ELF-1 (cell line): ENCODE measurements around the gene SFT2D2.

Source experiments
- DNase-seq: peaks from one replicate; pipeline ENCODE4 v3.0.0-alpha.2; 2016; ENCODE audit warnings: low read depth, low spot score

Gene SFT2D2

DNA sequence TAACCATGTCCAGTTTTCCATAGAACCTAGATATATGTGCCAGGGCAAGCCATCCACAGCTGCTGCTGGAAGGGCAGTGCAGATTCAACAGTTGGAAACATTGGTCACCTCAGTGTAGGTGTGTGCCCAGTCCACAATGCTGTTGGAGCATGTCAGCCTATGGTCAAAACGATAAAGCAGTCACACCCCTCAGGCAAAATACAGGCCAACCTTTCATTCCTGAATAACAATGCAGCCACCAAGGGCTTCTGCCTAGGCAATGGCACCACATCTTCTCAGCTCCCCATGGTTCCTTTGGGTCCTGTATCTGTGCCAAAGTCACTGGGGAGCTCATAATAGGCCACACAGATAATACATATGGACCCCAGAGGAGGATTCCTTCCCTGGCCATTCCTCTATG is 39.8 kb downstream of the SFT2D2 start:
- peak; percentile 18 for DNase-seq

DNA sequence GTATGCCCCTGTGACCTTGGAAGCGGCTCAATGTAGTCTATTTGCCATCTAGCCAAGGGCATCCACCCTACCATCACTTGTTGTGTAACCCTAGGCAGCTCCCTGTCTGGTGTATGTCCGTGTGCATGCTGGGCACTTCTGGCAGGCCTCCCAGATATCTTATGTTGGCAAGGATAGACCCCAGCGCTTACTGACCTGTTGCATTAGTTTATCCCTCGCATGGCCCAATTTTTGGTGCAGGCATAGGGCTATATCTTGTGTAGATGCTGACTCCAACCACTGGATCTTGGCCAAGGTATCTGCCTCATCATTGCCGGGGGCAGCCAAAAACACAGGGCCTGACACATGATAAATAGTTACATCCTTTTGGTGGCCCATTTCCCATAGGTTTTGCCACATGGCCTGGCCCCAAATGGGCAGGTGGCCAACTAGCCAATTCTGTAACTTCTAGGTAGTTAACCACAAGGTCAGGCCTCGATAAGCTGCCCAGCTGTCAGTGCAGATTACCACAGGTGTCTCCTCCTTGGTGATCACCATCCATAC is 40.9 kb downstream of the SFT2D2 start:
- no peak for DNase-seq

DNA sequence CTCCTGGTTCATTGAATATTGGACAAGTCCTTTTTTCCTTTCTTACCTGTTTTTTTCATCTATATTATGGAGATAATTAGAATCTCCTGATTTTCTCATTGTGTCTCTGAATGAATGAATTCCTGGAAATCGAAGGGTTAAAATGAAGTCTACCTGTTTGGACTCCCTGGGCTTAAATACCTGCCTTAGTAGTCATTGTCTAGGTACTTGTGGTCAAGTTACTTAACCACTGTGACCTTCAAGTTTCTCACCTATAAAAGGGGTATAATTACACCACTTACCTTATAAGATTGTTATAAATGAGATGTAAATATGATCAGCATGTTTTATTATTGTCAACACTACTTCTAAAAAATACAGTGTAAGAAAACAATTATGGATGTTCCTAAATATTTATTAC is 45.8 kb downstream of the SFT2D2 start:
- no peak for DNase-seq

DNA sequence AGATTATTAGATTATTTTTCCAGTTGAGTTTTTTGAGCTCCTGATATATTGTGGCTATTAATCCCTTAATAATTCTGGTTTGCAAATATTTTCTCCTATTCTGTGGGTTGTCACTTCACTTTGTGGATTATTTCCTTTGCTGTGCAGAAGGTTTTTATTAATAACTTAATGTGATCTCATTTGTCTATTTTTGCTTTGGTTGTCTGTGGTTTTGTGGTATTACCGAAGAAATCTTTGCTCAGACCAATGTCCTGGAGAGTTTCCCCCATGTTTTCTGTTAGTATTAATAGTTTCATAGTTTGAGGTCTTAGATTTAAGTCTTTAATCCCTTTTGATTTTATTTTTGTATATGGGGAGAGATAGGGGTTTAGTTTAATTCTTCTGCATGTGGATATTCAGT is 47.8 kb downstream of the SFT2D2 start:
- DNase-seq = no peak

DNA sequence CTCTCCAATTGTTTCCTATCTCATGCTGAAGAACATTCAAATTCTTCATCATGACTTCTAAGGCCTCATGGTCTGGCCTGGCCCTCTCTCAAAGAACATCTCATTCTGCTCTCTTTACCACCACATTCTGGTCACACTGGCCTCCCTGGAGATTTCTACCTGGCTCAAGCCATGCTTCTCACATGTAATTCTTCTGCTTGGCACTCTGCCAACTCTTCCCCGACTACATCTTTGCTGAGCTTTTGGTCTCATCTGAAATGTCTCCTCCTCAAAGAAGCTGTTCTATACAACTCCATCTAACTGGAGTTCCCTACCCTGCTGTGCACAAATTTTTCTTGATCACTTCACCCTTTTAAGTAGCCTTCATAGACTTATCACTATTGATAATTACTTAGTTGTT is 53.4 kb downstream of the SFT2D2 start:
- no peak for DNase-seq

DNA sequence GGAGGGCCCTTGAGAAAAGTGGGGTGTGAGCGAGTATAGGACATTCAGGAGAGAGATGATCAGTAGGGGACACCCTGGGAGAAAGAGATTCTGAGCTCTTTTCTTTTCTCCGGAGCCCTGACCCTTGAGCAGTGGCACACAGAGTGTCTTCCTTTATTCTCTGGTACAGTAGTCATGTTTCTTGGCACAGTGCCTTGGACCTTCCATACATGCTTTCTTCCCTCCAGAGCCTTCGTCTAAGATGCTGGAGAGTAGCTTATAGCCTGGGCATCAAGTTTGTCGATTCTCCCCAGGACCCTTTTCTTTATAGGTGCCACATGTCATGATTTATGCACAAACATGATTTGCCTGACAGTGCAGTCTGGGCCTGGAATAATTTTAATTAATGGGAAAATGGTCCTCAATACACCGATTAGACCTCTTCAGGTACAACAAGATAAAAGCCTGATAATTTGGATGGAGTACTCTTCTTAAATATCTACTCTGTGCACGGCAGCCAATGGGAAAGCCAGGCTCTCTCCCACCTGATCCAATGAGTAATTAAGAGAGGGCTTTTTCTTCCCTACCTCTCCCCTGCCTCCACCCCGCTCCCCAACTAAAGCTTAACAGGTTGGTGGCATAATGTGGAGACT is 54.6 kb downstream of the SFT2D2 start, which contains the start of gene TBX19:
Gene TBX19 (plus strand): TSS at position 582 of the 632 bp plus-strand sequence. CDS start 214 bp downstream, outside the sequence.
- DNase-seq = no peak

DNA sequence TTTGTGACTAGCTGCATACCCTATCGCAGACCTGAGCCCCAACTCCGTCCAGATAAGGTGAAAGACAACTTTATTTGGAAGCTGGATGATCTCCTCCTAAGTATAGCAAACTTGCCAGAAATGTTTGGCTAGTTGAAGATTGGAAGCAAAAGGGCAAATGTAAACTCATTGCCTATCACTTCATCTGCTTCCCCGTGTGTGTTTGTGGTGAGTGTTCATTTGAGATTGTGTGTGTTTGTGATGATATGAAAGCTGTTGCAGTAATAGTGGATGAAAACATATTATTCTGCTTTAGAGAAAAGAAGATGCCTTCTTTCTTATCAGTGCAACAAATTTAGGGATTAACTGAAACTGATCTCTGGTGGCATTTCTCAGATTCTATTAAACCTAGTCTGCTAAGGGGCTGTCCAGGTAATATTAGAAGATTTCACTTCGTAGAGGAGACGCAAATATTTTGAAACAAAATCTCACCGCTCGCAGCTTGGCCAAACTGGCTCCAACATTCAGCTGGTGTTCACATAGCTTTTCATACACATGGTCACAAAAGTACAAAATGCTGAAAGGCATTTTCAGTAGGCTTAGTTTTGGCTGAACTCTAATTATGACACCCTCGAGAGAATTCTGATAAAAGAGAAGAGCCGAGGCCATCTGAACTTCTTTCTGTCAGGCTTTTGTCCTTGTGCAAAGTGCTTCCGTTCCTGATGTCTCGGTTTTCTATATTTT is 56.0 kb downstream of the SFT2D2 start:
- DNase-seq = no peak

DNA sequence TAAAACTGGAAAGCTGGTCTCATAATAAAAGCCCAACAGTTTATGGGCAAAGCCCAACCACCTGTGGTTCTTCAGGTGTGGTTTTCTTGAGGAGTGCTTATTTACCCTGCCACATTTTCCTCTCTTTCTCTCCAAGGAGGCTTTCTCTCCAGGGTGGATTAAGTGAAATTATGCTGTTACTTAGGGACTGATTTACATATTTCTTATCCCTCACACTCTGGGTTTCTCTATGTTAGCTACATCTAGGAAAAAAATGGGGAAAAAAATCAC is 59.7 kb downstream of the SFT2D2 start:
- peak; percentile 72 for DNase-seq

DNA sequence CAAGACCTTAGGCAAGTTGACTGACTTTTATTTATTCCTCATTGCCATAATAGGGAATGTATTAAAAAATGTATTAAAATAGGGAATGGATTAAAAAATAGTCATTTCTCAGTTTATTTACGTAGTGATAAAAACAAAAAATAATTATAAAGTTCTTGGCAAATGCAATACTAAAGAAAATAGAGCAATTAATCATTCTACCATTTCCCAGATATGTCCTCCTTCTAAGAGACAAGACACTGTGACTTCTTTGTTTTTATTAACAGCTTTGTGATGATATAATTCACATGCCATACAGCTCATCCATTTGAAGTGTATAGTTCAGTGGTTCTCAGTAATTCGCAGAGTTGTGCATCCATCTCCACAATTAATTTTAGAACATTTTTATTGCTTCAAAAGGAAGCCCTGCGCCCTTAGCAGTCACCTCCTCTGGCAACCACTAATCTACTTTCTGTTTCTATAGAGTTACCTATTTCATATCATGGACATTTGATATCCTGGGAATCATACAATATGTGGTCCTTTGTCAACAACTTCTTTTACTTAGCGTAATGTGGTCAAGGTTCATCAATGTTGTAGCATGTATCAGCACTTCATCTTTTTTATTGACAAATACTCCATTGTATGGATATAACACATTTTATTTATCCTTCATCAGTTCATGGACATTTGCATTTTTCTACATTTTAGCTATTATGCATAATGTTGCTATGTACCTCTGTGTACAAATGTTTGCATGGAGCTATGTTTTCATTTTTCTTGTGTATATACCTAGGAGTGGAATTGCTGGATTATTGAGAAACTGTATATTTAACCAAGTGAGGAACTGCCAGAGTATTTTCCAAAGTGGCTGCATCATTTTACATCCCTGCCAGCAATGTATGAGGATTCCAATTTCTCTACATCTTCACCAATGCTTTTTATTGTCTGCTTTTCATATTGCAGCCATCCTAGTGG is 60.4 kb downstream of the SFT2D2 start:
- no peak for DNase-seq

DNA sequence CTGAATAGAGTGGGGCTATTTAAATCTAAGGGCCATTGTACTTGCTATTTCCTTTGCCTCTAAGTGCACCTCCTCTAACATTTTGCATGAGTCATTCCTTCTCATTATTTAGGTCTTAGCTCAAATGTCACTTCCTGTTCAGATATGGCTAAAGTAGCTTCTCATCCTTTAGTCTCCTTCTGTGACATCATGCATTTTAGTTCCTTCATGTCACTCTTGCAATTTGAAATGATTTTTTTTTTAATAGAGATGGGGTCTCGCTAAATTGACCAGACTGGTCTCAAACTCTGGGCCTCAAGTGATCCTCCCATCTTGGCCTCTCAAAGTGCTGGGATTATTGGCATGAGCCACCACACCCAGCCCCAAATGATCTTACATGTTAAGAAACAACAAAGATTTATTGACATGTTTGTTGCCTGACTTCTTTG is 61.4 kb downstream of the SFT2D2 start:
- DNase-seq = no peak

DNA sequence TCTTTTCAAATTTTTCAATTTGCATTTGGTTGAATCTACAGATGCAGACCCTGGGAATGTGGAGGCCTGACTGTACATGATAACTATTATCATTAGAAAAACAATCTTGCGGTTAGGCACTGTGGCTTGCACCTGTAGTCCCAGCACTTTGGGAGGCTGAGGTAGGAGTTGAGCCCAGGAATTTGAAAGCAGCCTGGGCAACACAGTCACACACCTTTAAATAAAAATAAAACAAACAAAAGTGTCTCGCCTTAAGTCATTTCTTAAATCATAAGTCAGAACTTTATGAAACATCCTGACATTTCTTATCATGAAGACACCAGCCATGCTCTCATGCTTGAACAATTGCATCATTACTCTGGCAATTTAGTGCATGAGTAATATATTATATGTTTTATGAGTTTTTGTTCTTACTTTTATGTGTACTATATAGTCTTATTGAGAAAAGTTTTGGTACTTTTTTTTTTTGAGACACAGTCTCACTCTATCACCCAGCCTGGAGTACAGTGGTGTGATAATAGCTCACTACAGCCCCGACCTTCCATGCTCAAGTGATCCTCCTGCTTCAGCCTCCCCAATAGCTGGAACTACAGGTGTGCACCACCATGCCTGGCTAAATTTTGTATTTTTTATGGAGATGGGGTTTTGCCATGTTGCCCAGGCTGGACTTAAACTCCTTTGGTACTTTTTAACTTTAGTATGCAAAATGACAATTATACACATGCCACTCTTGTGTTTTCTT is 62.7 kb downstream of the SFT2D2 start:
- DNase-seq = no peak

DNA sequence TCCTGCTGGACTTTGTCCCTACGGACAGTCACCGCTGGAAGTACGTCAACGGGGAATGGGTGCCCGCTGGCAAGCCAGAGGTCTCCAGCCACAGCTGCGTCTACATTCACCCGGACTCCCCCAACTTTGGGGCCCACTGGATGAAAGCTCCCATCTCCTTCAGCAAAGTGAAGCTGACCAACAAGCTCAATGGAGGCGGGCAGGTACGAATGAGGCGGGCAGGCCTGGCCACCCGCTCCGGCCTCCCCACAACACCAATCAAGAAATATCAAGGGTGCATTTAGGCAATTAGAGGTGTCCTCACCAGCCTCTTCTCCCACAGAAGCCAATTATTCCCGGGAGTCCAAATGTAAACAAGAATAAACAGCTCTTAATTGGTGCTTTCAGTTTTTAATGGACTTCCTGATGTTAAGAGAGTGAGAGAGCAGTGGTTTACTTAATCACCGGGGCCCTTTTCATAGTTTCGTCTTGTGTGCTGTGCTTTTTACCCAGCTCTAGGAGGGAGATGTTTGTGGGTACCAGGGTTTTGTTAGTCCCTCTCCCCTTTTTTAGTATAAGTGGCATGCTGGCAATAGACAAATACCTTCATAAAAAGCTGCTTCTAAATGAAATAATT is 65.5 kb downstream of the SFT2D2 start:
- no peak for DNase-seq

DNA sequence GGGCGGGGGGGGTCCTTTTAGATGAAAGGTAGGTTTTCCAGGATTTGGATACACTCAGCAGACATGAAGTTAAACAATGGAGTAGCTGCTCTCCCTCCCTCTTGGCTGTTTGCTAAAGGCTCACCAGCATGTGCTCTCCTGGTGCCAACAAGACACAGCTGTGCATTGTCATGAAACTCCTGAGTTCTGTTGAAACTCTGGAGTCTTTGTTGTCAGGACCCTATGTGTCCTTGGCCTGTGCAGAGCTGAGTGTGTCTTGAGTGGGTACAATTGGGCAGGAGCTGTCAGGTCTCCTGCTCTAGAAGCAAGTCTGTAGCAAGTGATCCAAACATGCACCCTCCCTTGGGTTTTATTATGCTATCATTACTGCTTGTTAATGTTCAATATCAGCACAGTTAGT is 67.6 kb downstream of the SFT2D2 start:
- no peak for DNase-seq

DNA sequence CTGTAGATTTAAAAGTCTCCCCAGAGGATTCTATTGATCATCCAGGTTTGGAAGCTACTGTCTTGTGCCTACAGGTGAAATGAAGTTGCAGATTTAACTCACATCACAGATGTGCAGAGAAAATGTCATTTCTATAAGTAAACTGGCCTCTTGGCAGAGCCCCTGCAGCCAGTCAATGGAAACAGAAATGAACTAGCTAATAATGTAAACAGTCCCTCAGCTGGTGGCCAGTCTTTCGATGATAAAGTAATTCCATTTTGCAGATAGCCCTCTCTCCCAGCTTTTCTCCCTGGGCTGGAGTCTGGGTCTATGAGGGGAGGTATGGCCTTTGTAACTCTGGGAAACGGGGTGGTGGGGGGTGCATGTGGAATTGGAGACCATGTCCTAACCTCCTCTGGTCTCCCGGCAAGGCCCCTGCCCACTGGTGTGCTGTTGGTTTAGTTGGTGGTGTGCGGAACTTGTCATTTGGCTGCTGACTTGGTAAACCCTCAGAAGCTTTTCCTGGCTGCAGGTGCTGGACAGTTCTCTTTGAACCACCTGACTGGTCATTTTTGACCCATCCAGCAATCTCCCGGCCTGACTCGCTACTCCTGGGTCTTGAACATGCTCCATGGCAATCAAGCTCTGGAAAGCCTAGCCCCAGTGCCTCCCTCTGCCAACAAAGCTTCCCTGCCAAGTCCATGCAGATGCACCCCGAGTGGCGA is 69.8 kb downstream of the SFT2D2 start:
- DNase-seq = no peak

DNA sequence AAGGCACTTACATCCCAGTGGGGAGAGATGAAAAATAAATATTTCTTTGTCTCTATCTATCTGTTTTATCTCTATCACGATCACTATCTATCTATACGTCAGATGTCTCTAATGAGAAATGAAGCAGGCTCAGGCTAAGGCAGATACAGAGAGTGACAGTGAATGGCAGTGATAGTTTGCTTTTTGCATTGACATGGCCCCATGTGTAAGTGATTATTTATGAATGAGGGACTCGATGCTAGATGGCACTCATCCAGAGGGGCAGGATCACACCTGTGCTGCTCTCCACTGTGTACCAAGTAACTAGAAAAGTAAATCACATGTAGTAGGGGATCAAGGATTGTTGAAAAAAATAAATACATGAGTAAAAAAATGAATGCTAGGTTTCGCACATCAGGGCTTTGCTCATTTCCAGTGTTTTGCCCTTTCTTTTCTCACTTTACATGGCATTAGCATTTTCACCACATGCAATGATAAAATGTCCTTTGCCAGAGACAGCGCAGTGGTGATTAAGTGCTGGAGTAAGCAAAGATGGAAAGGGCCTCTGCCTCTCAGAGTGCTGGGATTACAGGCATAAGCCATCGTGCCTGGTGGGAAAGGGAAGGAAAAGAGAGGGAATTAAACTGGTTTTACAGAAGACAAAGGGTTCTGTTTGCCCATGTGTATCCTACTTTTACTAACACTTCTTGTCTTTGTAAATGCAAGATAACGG is 71.4 kb downstream of the SFT2D2 start:
- no peak for DNase-seq

DNA sequence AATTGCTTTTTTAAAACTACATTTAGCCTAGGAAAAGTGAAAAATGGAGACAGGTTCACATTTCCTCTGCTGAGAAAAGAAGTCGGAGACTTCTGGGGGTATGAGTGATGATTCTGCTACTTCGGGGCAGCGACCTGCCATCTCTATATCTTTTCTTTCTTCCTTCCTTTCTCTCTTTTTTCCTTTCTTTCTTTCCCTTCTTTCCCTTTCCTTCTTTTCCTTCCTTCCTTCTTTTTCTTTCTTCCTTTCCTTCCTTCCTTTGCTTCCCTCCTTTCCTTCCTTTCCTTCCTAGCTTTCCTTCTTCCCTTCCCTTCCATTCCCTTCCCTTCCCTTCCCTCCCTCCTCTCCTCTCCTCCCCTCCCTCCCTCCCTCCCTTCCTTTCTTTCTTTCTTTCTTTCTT is 72.6 kb downstream of the SFT2D2 start:
- DNase-seq = no peak

DNA sequence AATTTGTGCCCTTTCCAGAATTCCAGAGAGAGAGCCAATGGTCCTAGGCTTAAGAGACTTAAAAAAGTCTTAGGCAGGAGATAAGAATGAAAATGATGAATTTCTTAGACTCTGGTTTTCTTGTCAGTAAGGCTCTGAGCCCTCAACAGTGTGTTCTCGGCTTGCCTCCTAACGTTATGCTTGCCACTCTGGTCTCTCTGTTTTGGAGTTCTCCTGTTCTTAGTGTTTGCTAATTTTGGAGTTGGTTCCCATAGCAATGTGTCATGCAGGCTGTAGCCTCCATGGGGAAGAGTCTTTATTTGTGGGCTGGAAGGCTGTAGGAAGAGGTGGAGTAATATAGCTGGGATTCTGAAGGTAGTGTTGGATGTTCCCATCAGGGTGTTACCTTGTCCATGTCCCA is 74.8 kb downstream of the SFT2D2 start:
- no peak for DNase-seq

DNA sequence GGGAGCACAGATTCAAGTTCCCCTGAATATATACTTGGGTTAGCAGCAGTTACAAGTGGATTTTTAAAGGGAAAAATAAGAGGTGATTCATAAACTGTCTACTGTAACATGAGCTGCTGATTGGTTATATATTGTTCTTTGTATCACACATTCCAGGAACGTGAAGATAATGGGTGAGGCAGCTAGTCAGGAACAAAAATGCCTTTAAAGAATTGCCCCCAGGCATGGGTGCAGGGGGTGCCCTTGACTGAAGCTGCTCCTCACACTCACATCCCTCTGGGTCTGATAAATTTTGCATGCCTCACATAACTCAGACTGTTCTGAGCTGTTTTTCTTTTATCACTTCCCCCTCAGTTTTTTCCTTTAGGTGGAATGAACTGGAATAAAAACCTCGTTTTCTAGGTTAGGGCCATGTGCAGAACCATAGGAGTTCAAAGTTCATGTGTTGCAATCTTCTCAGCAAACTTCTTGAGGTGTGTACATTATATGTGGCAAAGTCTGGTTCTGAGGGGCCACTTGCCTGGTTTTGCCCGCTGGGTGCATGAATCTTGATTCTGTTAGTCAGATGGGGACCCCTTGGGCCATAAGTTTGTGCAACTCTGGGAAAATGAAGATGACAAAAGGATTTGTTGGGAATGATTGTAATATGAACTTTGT is 76.0 kb downstream of the SFT2D2 start:
- peak; percentile 73 for DNase-seq
